Measurements from ENCODE around the gene HMOX1.

Gene HMOX1

GRCh38 chr22:35392357-35392756 is 11.5 kb downstream of the HMOX1 start:
- Histone ChIP-seq H3K36me3 (replicated peaks; ENCODE audit: insufficient read depth, low read length) (no peaks in the 10 kb centered on the region), H3K9me2 (replicated peaks; ENCODE audit: insufficient read depth, low read length) (no peaks in the 10 kb centered on the region), H3F3A (ENCODE audit: insufficient read depth, low read length) (no peaks in the 10 kb centered on the region), H3K4me1 (ENCODE audit: low read length) (peaks cover 10% of the 10 kb centered on the region; the same call in 1 of the 2 replicates), H3K79me2 (ENCODE audit: low read length) (no peaks in the 10 kb centered on the region), H3K9ac (ENCODE audit: low read length) (no peak overlapping the region), H4K20me1 (ENCODE audit: insufficient read depth, low read length) (no peaks in the 10 kb centered on the region), H3K4me2 (ENCODE audit: low read depth, low read length) (no peak overlapping the region), H3K27ac (ENCODE audit: low read length) (no peak overlapping the region; the same call in 1 of the 2 replicates), H3K4me3 (ENCODE audit: low read length) (no peak overlapping the region), H3K27me3 (replicated peaks; ENCODE audit: insufficient read depth, low read length) (no peaks in the 10 kb centered on the region), H3K9me3 (replicated peaks; ENCODE audit: insufficient read depth, low read length) (no peaks in the 10 kb centered on the region), H2AFZ (ENCODE audit: low read length) (no peak overlapping the region)
- no peak for TF ChIP-seq CTCF (IDR thresholded peaks at IDR 0.05; ENCODE audit: low read length)
- TF ChIP-seq EZH2 (optimal IDR thresholded peaks at IDR 0.05; ENCODE audit: low read depth, low read length), result no peak
- no peak for TF ChIP-seq EZH2phosphoT487 (IDR thresholded peaks at IDR 0.05; ENCODE audit: low read length)
- peak; percentile 37 for DNase-seq

DNA sequence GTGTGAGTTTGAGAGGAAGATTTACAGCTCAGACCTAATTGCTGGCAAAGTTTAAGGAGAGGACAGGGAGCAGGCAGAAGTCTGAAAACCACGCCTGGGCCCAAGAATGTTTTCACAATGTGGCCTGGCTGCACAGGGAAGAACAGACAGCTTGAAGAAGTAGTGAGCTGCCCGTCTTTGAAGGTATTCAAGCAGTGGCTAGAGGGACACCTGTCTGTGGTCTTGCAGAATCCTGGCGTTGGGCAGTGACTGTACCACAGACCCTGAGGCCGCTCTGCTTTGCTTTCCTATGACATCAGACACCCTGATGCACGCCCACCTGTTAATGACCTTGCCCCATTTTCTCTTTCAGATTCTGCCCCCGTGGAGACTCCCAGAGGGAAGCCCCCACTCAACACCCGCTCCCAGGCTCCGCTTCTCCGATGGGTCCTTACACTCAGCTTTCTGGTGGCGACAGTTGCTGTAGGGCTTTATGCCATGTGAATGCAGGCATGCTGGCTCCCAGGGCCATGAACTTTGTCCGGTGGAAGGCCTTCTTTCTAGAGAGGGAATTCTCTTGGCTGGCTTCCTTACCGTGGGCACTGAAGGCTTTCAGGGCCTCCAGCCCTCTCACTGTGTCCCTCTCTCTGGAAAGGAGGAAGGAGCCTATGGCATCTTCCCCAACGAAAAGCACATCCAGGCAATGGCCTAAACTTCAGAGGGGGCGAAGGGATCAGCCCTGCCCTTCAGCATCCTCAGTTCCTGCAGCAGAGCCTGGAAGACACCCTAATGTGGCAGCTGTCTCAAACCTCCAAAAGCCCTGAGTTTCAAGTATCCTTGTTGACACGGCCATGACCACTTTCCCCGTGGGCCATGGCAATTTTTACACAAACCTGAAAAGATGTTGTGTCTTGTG is 12.5 kb downstream of the HMOX1 start:
- no peak overlapping the region for H3K4me2 ChIP-seq (ENCODE audit: low read depth, low read length)
- H3K4me3 ChIP-seq (ENCODE audit: low read length), result no peak overlapping the region
- H3K27ac ChIP-seq (ENCODE audit: low read length), result no peak overlapping the region
- H2AFZ ChIP-seq (ENCODE audit: low read length), result no peak overlapping the region
- no peaks in the 10 kb centered on the region for H3K27me3 ChIP-seq (replicated peaks; ENCODE audit: insufficient read depth, low read length)
- TF ChIP-seq CTCF (IDR thresholded peaks at IDR 0.05; ENCODE audit: low read length) (no peak), EZH2phosphoT487 (IDR thresholded peaks at IDR 0.05; ENCODE audit: low read length) (no peak), EZH2 (optimal IDR thresholded peaks at IDR 0.05; ENCODE audit: low read depth, low read length) (no peak)
- H4K20me1 ChIP-seq (ENCODE audit: insufficient read depth, low read length), result no peaks in the 10 kb centered on the region
- no peaks in the 10 kb centered on the region for H3F3A ChIP-seq (ENCODE audit: insufficient read depth, low read length)
- DNase-seq, result no peak
- no peaks in the 10 kb centered on the region for H3K9me3 ChIP-seq (replicated peaks; ENCODE audit: insufficient read depth, low read length)
- no peaks in the 10 kb centered on the region for H3K36me3 ChIP-seq (replicated peaks; ENCODE audit: insufficient read depth, low read length)
- H3K4me1 ChIP-seq (ENCODE audit: low read length), result peaks cover 10% of the 10 kb centered on the region; the same call in 1 of the 2 replicates
- H3K9me2 ChIP-seq (replicated peaks; ENCODE audit: insufficient read depth, low read length), result no peaks in the 10 kb centered on the region
- no peak overlapping the region for H3K9ac ChIP-seq (ENCODE audit: low read length)
- H3K79me2 ChIP-seq (ENCODE audit: low read length), result no peaks in the 10 kb centered on the region

DNA sequence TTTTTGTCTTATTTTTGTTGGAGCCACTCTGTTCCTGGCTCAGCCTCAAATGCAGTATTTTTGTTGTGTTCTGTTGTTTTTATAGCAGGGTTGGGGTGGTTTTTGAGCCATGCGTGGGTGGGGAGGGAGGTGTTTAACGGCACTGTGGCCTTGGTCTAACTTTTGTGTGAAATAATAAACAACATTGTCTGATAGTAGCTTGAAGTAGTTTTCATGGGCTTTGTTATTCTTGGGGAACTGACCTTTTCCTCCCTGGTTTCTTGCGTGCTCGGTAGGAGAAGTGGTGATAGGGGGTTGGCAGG is 13.1 kb downstream of the HMOX1 start:
- no peaks in the 10 kb centered on the region for H4K20me1 ChIP-seq (ENCODE audit: insufficient read depth, low read length)
- no peak overlapping the region for H3K4me3 ChIP-seq (ENCODE audit: low read length)
- H2AFZ ChIP-seq (ENCODE audit: low read length), result no peak overlapping the region
- no peaks in the 10 kb centered on the region for H3F3A ChIP-seq (ENCODE audit: insufficient read depth, low read length)
- no peaks in the 10 kb centered on the region for H3K9me3 ChIP-seq (replicated peaks; ENCODE audit: insufficient read depth, low read length)
- H3K27ac ChIP-seq (ENCODE audit: low read length), result no peak overlapping the region
- H3K4me1 ChIP-seq (ENCODE audit: low read length), result peaks cover 10% of the 10 kb centered on the region; the same call in 1 of the 2 replicates
- no peak overlapping the region for H3K4me2 ChIP-seq (ENCODE audit: low read depth, low read length)
- H3K79me2 ChIP-seq (ENCODE audit: low read length), result no peaks in the 10 kb centered on the region
- no peaks in the 10 kb centered on the region for H3K27me3 ChIP-seq (replicated peaks; ENCODE audit: insufficient read depth, low read length)
- H3K9ac ChIP-seq (ENCODE audit: low read length), result no peak overlapping the region
- no peaks in the 10 kb centered on the region for H3K36me3 ChIP-seq (replicated peaks; ENCODE audit: insufficient read depth, low read length)
- no peaks in the 10 kb centered on the region for H3K9me2 ChIP-seq (replicated peaks; ENCODE audit: insufficient read depth, low read length)
- TF ChIP-seq CTCF (IDR thresholded peaks at IDR 0.05; ENCODE audit: low read length) (no peak), EZH2phosphoT487 (IDR thresholded peaks at IDR 0.05; ENCODE audit: low read length) (no peak), EZH2 (optimal IDR thresholded peaks at IDR 0.05; ENCODE audit: low read depth, low read length) (no peak)
- no peak for DNase-seq

Measured in MM.1S (cell line).